Mammary epithelial cell (primary cell): ENCODE data around the gene E2F4.

Source experiments
- CTCF ChIP-seq, 2 donors: IDR thresholded peaks in 1 of 2; conservative IDR thresholded peaks in 1 of 2; 2 replicates each; pipeline ENCODE4 v1.5.1; 2011 to 2012; ENCODE audit warnings: inconsistent platforms in 2 of 2, low read length in 2 of 2, mild to moderate bottlenecking in 2 of 2, control low read depth in 1 of 2, low read depth in 1 of 2; ENCODE audit not compliant: insufficient read depth in 1 of 2; ENCODE audit errors: extremely low read depth in 1 of 2
- EZH2 ChIP-seq: IDR thresholded peaks from 2 replicates; pipeline ENCODE4 v1.6.1; 2012; ENCODE audit warnings: low read length, inconsistent platforms, borderline replicate concordance

GRCh38 chr16:67163999-67164558, 27.9 kb upstream of the E2F4 start:
- TF ChIP-seq CTCF (conservative IDR thresholded peaks at IDR 0.05 in 1 of 2, IDR thresholded peaks at IDR 0.05 in 1 of 2; ENCODE audit: extremely low read depth in 1 of 2, insufficient read depth in 1 of 2, low read depth in 1 of 2, low read length in 2 of 2) (no peak), EZH2 (no peak)
